ENCODE results near the gene SERTAD4. TPM values are rescaled to one million over a fixed set of nuclear protein-coding genes. Genes with fewer than 3 reads are reported as not detected.
"Not testable (repeated sequence)": the region's sequence is repeated elsewhere in the genome, so short reads cannot be mapped to it uniquely, and the experiment has no call there.

SERTAD4 gene
- total RNA-seq, 1 donor from 2014 or later = 0.05 TPM

DNA sequence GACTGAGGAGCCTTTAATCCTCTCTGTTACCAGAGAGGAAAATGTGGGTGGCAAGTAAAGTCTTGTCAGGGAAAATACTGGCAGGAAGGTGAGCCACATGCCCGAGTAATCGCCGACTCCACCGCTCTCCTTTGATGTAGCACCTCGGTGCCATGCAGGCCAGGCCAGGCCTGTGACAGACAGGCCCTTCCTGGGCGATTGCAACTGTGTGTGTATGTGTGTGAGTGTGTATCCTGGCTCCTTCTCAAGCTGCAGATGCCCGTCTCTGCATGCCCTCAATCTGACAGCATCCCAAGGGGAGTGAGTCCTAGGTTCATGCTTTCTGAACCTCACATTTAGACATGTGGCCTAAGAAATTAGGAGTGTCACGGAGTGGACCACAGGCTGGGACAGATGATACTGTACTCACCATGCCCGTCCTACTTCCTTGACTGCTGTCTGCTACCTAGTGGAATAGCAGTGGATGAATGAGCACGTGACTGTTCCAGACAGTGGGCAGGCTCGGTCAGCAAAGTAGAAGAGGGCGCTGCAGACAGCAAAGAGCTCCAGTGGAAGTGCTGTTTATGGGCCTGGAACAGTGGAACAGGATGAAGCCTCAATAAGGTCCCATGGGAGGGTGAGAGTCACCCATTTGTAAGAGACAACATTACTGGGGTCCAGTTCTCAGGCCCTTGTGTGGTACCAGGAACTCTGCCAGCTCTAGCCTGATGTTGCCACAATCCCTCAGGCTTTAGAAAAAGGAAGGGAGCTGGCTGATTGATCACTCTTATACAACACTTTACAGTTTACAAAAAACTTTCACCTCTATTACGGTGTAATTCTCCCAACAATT, 25.3 kb downstream of the SERTAD4 start:
- DNase-seq (ENCODE audit: low read depth) = no peak

DNA sequence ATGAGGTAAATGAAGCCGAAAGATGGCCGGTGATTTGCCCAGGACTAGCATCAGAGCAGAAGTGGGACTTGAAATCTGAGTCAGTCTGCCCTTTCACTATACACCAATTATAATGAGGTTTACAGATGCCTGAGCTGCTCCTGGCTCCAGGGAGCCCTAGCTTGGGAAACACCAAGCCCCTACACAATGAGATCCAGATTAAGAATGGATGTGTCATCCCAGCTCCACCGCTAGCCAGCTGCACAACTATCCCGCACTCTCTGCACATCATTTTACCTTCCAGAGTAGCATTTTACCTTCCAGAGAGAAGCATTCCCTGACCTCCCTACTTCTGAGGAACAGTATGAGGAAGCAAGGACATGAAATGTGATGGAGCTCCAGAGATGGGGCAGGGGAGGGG, 27.0 kb downstream of the SERTAD4 start:
- DNase-seq (ENCODE audit: low read depth) = peak; percentile 20

DNA sequence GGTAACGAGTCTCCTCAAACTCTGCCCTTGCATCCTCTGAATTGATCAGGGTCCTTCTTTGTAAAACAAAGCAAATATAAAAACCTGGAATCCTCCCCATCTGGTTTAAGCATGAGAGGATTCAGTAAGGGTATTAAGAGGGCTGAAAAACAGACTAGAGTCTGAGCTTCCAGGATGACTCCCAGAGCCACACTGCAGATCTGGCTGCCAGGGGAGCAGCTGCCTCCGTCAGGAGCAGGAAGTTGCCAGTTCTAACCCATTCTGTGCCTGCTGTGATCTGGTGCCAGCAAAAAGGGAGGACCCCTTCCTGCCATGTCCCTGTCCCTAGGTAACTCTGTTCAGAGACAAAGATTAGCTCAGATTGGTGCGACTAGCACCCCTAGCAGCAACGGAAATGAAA, 27.5 kb downstream of the SERTAD4 start:
- no peak for DNase-seq (ENCODE audit: low read depth)

DNA sequence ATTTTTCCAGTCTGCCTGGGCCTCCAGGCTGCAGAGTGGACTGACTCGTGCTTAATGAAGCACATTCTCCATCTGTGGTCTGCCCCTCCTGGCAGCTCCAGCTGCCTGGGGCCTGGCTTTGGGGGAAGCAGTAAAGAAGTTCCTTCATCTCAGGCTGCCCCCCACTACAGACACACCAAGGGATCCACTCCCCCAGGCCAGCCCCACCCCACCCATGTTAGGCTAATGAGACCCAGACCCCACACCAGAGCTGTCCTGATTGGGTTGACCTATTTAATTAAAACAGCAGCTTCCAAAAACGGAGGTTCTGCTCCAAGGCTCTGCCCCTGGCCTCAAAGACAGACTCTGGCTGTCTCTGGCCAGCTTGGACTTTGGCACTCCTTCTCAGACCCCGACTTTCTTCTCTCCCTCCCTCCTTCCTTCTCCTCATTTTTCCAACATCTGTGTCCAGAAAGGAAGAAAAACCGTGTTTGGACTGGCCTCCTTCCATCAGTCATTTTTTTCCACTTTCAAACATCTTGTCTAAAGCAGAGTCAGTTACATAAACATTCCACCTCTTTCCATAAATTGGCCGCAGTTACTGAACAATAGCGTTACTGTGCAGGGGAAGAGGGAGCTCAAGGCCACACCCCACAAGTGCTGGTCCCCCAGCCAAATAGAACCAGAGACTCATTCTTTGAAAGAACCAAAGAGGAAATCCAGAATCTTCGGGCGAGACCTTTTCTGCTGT, 29.7 kb downstream of the SERTAD4 start:
- DNase-seq (ENCODE audit: low read depth) = peak; percentile 46

DNA sequence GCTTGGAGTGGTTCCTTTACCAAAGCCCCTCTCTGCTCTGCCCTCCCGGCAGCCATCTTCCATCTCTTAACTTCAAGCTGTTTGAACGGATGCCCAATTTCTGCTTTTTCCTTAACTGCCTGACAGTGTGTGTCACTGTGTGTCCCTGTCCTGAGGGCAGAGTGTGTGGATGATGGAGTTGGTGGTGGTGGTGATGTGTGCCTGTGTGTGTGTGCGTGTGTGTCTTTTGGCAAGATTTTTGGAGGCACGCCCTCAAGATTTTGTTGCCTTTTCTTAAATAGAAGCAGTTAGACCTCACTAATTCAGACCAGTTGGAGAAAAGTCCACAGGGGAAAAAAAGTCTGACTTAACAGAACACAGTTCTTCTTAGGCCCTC, 30.3 kb downstream of the SERTAD4 start:
- no peak for DNase-seq (ENCODE audit: low read depth)

DNA sequence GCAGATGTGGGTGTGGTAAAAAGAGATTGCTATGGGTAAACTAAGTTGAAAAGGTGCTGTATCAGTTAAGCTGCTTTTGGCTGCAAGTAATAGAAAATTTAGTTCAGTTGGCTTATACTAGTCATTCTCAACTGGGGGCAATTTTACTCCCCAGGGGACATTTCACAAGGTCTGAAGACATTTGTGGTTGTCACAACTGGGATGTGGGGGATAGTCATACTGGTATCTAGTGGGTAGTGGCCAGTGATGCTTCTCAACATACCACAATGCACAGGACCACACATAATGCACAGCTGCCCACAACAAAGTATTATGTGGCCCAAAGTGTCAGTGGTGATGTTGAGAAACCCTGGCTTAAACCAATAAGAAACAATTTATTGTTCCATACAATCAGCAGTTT, 31.4 kb downstream of the SERTAD4 start:
- no peak for DNase-seq (ENCODE audit: low read depth)

DNA sequence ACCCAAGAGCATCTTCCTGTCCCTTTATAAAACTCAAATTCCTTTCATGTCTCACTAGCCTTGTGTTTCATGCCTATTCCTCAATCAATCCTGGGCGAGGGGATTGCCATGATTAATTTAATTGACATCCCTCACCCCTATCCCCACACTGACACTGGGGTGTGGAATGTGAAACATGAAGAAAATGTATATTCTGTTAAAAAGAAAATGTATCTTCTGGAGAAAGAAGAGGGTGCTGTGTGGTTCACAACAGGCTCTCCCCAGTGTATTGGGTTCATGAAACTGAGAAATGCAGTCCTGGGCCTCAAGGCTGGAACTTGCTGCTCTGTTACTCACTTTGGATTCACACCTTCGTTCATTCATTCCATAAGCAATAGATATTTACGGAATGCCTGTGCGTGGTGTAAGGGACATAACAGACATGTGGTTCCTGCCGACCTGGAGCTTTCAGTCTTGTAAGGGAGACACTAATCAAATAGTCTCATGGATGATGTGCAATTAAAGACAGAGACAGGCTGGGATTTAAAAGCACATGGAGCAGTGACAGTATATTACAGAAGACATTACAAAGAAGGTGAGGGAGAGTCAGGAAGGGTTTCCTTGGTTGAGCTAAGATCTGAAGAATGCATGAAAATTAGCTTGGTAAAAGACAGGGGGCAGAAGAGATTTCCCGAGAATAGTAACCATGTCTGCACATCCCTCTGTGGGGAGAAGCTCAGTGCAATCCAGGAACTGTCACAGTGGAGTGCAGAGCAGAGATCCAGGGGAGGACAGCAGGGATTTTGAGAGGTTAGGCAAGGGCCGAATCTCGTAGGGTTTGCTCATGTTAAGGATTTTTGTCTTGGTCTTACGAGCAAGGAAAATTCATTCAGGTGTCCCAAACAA, 32.1 kb downstream of the SERTAD4 start:
- peak; percentile 28 for DNase-seq (ENCODE audit: low read depth)

DNA sequence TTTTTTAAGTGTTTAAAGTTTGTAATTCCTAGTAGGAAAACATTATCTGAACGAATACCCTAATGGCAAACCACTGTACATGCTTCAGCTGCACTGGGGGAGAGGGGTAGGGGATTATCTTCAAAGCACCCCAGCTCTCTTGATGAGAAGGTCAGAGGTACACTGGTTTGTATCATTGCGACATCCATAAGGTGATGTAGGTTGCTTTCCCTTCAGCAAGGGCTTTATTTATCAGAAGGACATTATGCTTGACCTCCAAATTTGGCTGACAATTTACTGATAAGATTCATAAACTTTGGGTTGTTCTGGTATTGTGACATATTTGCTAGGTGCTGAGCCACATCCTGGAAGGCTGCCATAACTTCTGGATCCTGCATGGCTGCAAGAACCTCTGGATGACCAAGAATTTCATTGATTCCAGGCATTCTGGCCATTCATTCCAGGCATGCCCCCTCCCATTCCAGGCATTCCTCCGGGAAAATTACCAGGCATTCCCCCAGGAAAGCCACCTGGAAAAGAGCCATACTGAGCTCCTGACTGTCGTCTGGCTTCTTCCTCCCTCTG, 32.9 kb downstream of the SERTAD4 start:
- DNase-seq (ENCODE audit: low read depth) = not testable (repeated sequence)

DNA sequence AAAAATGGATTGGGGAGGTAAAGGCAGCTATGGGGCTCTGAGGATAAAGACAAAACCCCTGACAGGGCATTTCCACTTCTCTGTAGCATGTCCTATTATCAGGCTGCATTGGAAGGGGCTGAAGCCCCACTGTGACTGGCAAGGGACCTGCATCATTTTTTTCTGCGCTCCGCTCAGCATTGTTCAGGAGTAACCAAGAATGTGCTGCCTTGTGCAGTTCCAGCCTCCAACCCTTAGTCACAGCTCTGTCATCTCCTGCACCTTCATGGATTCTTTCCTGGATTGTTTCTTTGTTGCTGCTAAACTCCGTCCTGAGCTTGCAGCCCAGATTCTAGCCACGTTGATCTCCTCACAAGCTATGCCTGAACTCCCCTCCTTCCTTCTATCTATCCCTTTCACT, 37.4 kb downstream of the SERTAD4 start:
- DNase-seq (ENCODE audit: low read depth) = no peak

DNA sequence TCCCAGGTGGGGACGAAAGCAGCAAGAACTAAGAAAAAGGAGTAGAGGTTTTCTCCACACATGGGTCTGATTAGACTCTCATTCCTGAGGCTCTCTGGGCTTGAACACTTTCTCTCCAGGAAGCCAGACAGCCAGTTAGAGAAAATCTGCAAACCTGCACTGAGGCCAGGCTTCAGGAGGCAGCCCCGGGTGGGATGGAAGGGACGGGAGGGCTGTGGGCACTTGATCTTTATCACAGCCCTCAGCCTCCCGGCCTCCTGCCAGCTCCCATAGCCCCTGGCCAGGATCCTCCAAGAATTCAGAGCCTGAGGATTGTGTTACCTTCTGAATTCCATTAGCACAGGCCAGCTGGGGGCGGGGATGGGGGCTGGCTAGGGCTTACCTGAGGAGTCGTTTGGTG, 40.1 kb downstream of the SERTAD4 start:
- no peak for DNase-seq (ENCODE audit: low read depth)

DNA sequence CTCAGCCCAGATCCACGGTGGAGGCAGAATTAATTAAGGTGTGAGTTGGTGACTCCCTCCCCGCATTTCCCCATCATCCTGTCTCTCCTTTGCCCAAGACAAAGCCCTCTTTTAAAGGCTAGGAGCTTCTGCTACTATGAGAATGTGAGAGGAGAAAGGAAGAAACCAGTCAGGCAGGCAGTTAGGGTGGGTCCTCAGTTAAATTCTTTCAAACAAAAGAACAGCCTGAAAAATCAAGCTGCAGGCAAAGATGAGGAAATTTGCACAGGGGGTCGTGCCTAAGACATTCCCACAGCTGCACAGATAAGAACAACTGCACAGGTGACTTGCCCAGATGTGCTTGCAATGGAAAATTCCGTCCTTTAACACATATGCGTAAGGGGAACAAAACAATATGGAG, 47.6 kb downstream of the SERTAD4 start:
- DNase-seq (ENCODE audit: low read depth) = no peak

DNA sequence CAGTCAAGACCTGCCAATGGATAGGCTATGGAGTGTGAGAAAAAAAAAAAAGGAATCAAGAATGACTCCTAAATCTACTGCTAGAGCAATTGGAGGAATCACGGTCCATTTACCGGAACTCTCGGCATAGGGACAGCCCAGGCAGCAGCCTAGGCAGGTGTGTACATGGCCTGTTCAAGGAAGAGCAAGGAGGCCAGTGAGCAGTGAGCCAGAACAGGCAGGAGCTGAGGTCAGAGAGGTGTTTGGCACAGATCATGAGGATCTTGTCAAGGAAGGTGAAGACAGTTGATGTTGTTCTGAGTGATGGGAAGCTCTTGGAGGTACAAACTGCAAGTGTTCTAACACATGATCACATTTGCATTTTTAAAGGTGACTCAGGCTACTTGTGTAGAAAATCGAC, 55.5 kb downstream of the SERTAD4 start:
- no peak for DNase-seq (ENCODE audit: low read depth)

DNA sequence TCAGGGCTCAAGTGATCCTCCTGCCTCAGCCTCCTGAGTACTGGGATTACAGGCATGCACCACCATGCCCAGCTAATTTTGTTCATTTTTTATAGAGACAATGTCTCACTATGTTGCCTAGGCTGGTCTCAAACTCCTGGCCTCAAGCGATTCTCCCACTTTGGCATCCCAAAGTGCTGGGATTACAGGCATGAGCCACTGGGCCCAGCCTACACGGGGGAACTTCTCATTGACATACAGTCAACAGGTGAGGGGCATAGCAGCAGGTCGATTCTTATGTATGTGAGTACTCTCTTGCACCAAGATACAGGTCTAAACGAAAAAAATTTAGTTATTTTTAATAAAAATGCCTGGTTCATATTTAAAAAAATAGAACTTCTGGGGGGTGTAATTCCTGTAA, 56.7 kb downstream of the SERTAD4 start:
- DNase-seq (ENCODE audit: low read depth) = no peak

DNA sequence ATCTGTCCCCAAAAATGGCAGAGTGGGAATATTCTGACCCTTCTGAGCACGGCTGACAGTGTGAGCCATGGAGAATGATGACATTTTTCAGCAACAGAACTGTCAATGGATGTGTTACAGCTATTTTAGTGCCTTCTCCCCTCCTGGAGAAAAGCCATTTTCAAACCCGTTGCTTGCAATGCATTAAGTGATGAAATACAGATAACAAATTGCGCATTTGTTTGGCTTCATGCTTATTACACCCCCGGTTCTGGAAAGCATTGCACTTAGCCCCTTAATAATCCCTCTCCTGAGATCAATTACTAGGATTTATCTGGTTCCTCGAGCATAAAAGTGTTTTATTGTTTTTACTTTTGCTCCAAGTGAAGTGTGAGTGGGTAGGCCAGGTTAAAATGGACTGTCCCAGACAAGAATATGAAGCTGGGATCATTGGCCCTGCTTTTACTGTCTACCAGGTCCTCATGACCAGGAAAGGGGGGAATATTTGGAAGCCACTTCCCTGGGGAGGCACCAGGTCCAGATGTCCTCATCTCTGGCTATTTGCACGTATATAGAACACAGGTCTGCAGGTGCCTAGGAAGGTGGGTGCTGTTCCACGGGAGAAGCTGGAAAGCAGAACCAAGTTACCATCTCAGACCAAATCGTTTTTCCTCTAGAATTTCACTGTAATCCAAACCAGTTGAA, 58.6 kb downstream of the SERTAD4 start:
- DNase-seq (ENCODE audit: low read depth) = no peak

DNA sequence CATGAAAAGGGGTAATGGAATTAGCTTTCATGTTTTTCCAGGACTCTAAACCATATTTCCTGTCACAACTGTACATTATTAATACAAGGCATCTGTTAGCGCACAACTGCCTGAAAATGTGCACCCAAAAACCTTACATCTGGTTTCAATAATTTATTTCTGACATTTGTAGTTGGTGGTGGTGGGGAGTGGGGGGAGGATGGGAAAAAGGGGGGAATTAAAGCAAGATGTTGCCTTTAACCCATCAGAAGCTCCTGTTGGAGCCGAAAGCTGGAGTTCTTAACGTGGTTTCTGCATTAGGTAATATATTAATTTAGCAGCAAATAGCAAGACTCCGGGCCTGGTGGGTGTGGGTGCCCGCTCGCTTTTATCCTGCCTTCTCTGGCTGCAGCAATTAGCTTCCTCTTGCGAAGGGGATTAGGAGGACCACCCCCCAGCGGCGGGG, 59.2 kb downstream of the SERTAD4 start:
- no peak for DNase-seq (ENCODE audit: low read depth)

DNA sequence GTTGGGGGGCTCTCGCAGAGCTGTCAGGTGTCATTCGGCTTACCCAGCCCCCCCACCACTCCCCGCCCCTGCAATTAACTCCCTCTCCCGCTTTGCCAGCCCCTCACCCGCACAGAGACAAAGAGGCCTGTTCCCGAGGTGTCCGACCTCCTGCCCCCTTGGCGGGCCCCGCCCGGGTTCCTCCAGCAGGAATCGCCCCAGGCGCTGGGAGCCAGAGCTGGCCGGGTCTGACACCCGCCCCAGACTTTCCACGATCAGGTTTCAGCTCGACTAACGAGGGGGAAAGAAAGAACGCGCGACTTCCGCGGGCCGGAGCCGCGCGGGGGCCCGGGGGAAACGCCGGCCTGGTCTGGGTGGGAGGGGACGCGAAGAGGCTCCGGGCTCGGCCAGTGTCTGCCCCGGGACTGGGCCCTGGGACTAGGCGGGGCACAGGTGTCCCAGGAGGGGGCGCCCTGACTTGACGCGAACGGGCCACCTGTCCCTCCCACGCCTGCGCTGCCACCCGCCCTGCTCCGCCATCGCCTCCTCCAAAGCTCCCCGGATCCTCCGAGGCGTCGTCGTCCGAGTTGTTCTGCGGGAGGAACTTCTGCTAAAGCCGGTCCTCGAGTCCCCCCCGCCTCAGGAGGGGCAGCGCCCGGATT, 59.8 kb downstream of the SERTAD4 start:
- DNase-seq (ENCODE audit: low read depth) = peak; percentile 38

DNA sequence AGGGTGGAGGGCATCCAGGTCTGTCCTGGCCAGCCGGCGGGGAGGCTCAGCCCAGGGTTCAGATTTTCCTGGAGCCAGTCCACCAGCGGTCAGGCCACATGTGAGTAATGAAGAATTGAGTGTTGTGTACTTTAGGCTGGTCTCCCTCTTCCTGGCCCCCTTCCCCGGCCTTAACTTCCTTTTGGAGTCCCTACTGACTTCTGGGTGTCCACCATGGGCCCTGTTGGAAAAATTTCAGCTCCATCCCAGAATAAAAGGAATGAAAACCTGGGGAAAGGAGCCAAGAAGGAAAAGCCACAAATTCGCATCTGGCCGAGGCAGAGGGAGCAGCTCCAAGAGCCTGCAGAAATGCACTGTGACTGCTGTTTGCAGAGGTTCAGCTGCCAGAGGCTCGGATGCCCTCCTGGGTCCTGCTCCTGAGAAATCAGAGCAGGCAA, 60.6 kb downstream of the SERTAD4 start:
- DNase-seq (ENCODE audit: low read depth) = peak; percentile 54

DNA sequence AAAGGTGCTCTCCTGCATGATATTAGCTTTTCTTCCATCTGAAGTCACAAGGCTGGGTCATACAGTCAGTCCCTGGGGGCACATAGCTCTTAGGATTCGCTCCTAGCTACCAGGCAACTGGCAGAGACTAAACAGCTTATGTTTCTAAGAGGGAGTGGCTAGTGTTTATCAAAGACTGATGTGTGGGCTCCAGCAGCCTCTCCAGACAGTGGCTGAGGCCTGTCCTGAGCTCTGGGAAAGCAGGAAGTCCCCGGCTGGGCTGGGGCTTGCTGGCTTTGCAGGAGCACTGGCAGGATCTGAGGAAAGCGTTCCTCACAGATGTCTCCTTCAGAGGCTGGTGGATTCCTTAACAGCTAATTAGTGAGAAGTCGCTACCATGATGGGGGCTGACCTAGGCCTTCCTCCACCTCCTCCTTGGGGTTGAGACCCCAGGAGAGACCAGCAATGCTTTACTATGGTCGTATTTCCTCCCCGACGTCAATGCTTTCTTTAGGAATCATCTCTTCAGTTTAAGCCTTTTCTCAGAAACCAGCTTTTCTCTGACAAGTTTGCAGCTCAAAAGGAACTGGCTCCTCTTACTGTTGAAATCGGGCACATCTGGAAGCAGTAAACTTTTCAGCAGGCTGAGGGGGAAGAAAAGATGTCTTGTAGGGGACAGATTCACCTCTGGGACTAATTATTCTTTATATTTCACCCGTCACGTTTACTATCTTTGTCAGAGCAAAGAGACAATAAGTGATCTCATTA, 62.6 kb downstream of the SERTAD4 start:
- DNase-seq (ENCODE audit: low read depth) = peak; percentile 57
